GM10248 (cell line): ENCODE data around the gene DNAH1.

Experiments
- CTCF ChIA-PET: fragments of 300-600 bp; sonication (Branson Sonifier 250); formaldehyde crosslinking; extraction: SDS; loops from one replicate; lab custom pipeline; 2021; ENCODE audit warnings: antibody characterized with exemption; lab: Yijun Ruan, JAX
- POLR2A ChIA-PET: fragments of 350-650 bp; sonication (Branson Sonifier 250); formaldehyde crosslinking; extraction: SDS; loops from one replicate; lab custom pipeline; 2020; ENCODE audit warnings: antibody characterized with exemption; lab: Yijun Ruan, JAX
- DNase-seq: peaks from one replicate; pipeline ENCODE4 v3.0.0; 2012; ENCODE audit errors: extremely low spot score
- CTCF ChIP-seq: IDR thresholded peaks from 2 replicates; pipeline ENCODE4 v1.5.1; 2012; ENCODE audit warnings: mild to moderate bottlenecking, low read depth; ENCODE audit errors: extremely low read depth, missing control alignments, control extremely low read depth

DNAH1 gene

GRCh38 chr3:52420388-52420787, 104.3 kb downstream of the DNAH1 start:
- TF ChIP-seq CTCF = no peak
- CTCF ChIA-PET = interaction anchor here (3.4 to 20.1 kb wide), 2 partner anchors 8 to 25 kb away, joined by 16 to 345 read pairs; partner anchors contain the start of genes SEMA3G and TNNC1
- DNase-seq = no peak
- POLR2A ChIA-PET = no interaction called here

- TF ChIP-seq CTCF = no peak
- DNase-seq = no peak
- ChIA-PET POLR2A (no interaction called here), CTCF (interaction anchor here (2.3 to 20.1 kb wide), 3 partner anchors 10 to 23 kb away, joined by 7 to 345 read pairs (median 16); partner anchors contain the start of genes SEMA3G and TNNC1)
These were observed 106.5 kb downstream of the DNAH1 start for GRCh38 chr3:52422669-52423068.

GRCh38 chr3:52423173-52423572, 107.1 kb downstream of the DNAH1 start:
- no peak for TF ChIP-seq CTCF
- DNase-seq = no peak
- POLR2A ChIA-PET = no interaction called here
- CTCF ChIA-PET = interaction anchor here (2.3 to 20.1 kb wide), 3 partner anchors 10 to 23 kb away, joined by 7 to 345 read pairs (median 16); partner anchors contain the start of genes SEMA3G and TNNC1

GRCh38 chr3:52428151-52429005, 112.3 kb downstream of the DNAH1 start:
- CTCF ChIA-PET = interaction anchor here (0.8 to 20.1 kb wide), 14 partner anchors 9 to 240 kb away, joined by 3 to 345 read pairs (median 4); partner anchors contain the start of genes SEMA3G and TNNC1
- peak; percentile 81 for TF ChIP-seq CTCF
- POLR2A ChIA-PET = no interaction called here
- DNase-seq = peak; percentile 60

GRCh38 chr3:52429031-52429430, 112.9 kb downstream of the DNAH1 start:
- POLR2A ChIA-PET = no interaction called here
- DNase-seq = no peak
- no peak for TF ChIP-seq CTCF
- CTCF ChIA-PET = interaction anchor here (1.0 to 20.1 kb wide), 6 partner anchors 9 to 149 kb away, joined by 3 to 345 read pairs (median 7); partner anchors contain the start of genes SEMA3G and TNNC1

GRCh38 chr3:52429779-52430415, 113.8 kb downstream of the DNAH1 start:
- CTCF ChIA-PET = interaction anchor here (1.0 to 20.1 kb wide), 6 partner anchors 13 to 148 kb away, joined by 3 to 345 read pairs (median 10); partner anchors contain the start of genes SEMA3G and TNNC1
- DNase-seq = no peak
- POLR2A ChIA-PET = no interaction called here
- no peak for TF ChIP-seq CTCF
